Upper lobe of right lung (tissue), 1 donor: Measurements from ENCODE around the gene MYORG. TPM values are rescaled to one million over a fixed set of nuclear protein-coding genes. Genes with fewer than 3 reads are reported as not detected.

Experiments used
- ATAC-seq: fragments of 200-7000 bp; cut with Tn5 transposase; one replicate; pipeline ENCODE4 v1.9.1; 2020; ENCODE audit warnings: mild to moderate bottlenecking, moderate library complexity
- DNase-seq: peaks from one replicate; pipeline ENCODE4 v3.0.0-alpha.2; 2020
- H3K27ac ChIP-seq: fragments of 200-600 bp; one replicate; pipeline ENCODE4 v1.8.0; 2022
- H3K27me3 ChIP-seq: fragments of 200-600 bp; one replicate; pipeline ENCODE4 v1.8.0; 2022; ENCODE audit warnings: mild to moderate bottlenecking
- H3K36me3 ChIP-seq: fragments of 200-600 bp; one replicate; pipeline ENCODE4 v1.8.0; 2022
- H3K4me1 ChIP-seq: fragments of 200-600 bp; one replicate; pipeline ENCODE4 v1.8.0; 2022
- H3K4me3 ChIP-seq: fragments of 200-600 bp; one replicate; pipeline ENCODE4 v1.8.0; 2022; ENCODE audit warnings: mild to moderate bottlenecking
- H3K9me3 ChIP-seq: fragments of 200-600 bp; one replicate; pipeline ENCODE4 v1.8.0; 2022
- intact Hi-C: fragments of 100-400 bp; cut with DNase I; formaldehyde crosslinking; loops from one replicate; pipeline ENCODE4 v1.11.0; 2022
- total RNA-seq: library from RNA; stranded (reverse); fragmentation: NEBNext Ultra II Directional; extraction: Animal tissue kit (Norgen Biotek cat#: 25700); gene quantifications from one replicate; pipeline ENCODE4 v1.2.1, GENCODE V29; 2021
- TF ChIP-seq, protein P1 (sequence below): fragments of 200-600 bp; IDR thresholded peaks from one replicate; pipeline ENCODE4 v1.8.0; 2022; ENCODE audit warnings: antibody characterized with exemption
- donor health status: DM: no; HTN: yes; CAD: no; lungs with severe emphysema.

MYORG gene
- total RNA-seq, 1 donor from 2014 or later: 6.9 TPM

DNA sequence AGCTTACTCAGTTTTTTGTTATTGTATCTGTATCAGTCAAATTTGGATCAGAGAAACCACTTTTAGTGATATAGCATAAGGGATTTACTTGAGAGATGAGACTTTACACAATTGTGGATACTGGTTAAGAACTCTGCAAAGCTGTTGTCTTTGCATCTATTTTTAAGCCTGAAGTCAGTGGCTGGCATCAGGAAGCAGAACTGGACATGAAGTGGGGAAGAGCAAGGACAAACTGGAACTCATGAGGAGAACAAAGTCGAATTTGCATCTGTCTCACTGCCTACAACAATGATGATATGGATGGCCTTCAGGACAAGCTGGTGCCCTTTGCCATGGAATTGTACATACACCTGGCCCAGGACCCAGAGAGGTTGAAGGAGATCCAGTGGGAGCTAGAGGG is 15.8 kb upstream of the MYORG start:
- no peaks in the 10 kb centered on the region for H3K4me1 ChIP-seq
- DNase-seq (no peak), ATAC-seq (no peak)
- no peak overlapping the region for H3K4me3 ChIP-seq
- no peaks in the 10 kb centered on the region for H3K36me3 ChIP-seq
- H3K27me3 ChIP-seq: peaks cover 8% of the 10 kb centered on the region
- intact Hi-C loops: no loop called here
- no peaks in the 10 kb centered on the region for H3K9me3 ChIP-seq
- H3K27ac ChIP-seq: no peak overlapping the region
- TF ChIP-seq, protein P1, sequence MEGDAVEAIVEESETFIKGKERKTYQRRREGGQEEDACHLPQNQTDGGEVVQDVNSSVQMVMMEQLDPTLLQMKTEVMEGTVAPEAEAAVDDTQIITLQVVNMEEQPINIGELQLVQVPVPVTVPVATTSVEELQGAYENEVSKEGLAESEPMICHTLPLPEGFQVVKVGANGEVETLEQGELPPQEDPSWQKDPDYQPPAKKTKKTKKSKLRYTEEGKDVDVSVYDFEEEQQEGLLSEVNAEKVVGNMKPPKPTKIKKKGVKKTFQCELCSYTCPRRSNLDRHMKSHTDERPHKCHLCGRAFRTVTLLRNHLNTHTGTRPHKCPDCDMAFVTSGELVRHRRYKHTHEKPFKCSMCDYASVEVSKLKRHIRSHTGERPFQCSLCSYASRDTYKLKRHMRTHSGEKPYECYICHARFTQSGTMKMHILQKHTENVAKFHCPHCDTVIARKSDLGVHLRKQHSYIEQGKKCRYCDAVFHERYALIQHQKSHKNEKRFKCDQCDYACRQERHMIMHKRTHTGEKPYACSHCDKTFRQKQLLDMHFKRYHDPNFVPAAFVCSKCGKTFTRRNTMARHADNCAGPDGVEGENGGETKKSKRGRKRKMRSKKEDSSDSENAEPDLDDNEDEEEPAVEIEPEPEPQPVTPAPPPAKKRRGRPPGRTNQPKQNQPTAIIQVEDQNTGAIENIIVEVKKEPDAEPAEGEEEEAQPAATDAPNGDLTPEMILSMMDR: no peak

DNA sequence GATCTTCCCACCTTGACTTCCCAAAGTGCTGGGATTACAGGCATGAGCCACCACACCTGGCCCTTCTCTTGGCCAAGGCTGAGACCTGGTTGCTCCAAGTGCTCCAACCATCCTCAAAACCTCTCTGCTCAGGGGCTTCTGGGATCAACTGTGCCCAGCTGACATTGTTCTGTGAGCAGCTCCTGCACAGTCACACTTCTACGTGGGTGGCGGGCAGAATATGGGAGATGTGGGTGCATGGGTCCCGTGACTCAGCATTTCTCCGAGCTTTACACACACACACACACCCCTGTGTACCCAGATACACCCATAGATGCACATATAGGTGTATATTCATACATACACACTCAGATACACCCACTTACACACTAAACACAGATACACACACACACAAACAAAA is 10.5 kb upstream of the MYORG start:
- H3K36me3 ChIP-seq: no peaks in the 10 kb centered on the region
- intact Hi-C loops: no loop called here
- no peak for DNase-seq
- H3K4me3 ChIP-seq: no peak overlapping the region
- no peak for ATAC-seq
- H3K27ac ChIP-seq: no peak overlapping the region
- H3K4me1 ChIP-seq: no peaks in the 10 kb centered on the region
- TF ChIP-seq, protein P1: no peak
- no peaks in the 10 kb centered on the region for H3K9me3 ChIP-seq
- peaks cover 8% of the 10 kb centered on the region for H3K27me3 ChIP-seq

DNA sequence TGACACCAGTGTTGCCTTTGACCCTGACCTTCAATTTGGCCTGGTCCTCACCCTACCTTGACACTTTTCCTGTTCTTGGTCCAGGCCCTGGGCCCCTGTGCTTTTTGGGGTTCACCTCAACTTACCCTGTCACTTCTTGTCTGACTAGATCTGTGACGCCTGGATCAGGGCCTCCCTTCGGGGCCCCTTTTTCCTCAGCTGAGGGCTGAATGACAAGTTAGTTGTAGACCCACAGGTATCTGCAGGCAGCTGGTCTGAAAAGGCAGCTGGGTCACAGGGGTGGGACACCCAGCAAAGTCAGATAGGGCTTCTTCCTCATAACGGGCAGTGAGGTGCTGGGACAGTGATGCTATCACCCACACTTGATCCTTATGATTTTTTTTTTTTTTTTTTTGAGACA is 10.0 kb upstream of the MYORG start:
- H3K27me3 ChIP-seq: peaks cover 8% of the 10 kb centered on the region
- no peak overlapping the region for H3K4me3 ChIP-seq
- ATAC-seq (no peak), DNase-seq (no peak)
- no peaks in the 10 kb centered on the region for H3K4me1 ChIP-seq
- TF ChIP-seq, protein P1: no peak
- intact Hi-C loops: no loop called here
- H3K9me3 ChIP-seq: no peaks in the 10 kb centered on the region
- H3K36me3 ChIP-seq: no peaks in the 10 kb centered on the region
- H3K27ac ChIP-seq: no peak overlapping the region

DNA sequence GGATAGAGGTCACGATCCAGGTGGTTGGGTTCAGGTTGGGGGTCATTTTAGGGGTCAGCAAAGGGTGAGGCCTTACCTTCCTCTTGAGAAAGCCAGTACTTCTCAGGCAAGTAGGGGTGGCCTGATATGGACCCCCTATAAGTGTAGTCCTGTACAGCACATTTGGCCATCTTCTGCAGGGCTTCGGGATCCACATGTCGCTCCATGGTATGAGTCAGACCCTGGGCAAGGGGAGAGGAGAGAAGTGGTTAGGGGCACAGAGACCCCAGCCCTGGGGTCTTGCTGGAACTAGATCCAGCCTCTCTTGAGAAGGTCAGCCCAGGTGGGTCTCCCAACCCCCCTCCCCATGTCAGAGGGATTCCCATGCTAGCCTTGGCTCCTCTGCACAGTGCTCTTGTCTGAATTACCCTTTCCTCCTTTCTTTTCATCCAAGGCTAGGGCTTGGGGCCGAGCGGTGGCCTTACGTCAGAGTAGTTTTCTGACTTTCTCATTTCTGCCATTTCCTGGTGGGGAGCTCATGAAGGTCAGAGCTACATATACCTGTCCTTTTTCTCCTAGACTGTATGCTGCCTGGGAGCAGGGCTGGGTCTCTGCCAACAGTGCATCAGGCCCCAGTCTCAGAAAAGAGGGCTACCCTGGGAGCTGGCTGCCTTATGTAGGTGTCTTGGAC is 9.0 kb upstream of the MYORG start:
- peaks cover 3% of the 10 kb centered on the region for H3K27me3 ChIP-seq
- DNase-seq (no peak), ATAC-seq (no peak)
- no peak overlapping the region for H3K4me3 ChIP-seq
- H3K27ac ChIP-seq: no peak overlapping the region
- H3K9me3 ChIP-seq: no peaks in the 10 kb centered on the region
- H3K4me1 ChIP-seq: peaks cover 4% of the 10 kb centered on the region
- TF ChIP-seq, protein P1: no peak
- intact Hi-C loops: no loop called here
- H3K36me3 ChIP-seq: no peaks in the 10 kb centered on the region

DNA sequence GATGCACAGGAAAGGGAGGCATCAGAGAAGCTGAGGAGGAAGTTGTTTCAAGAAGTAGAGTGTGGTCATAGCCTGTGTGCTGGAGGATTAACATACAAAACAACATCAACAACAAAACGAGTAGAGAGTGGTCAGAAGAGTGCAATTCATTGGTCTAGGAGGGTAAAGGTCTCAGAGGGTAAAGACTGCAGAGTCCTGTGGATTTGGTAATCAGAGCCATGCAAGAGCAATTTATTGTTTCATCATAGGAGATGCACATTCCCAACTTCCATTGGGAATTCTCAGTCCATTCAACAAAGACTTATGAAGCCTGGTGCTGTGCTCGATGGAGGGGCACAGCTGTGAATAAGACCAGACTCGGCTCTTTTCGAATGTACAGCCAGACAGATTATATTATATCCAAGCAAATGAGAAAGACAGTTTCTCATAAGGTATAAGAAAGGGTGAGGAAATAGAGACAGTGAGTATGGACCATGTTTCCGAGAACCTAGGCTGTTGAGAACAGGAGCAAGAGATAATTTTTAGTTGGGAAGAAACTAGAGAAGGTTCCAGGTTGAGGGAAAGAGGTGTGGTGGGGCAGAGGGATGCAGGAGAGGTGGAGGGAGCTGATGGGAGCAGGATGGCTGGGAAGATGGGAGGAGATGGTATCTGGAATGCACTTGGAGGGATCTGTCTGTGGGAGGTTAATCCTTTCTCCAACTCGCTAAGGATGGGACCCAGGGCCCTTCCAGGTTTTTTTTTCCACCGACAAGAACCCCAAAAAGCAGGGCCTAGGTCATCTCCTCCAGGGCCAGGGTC is 7.9 kb upstream of the MYORG start:
- H3K4me3 ChIP-seq: no peak overlapping the region
- H3K36me3 ChIP-seq: no peaks in the 10 kb centered on the region
- no peaks in the 10 kb centered on the region for H3K27me3 ChIP-seq
- ATAC-seq (no peak), DNase-seq (no peak)
- peaks cover 13% of the 10 kb centered on the region for H3K4me1 ChIP-seq
- H3K9me3 ChIP-seq: no peaks in the 10 kb centered on the region
- TF ChIP-seq, protein P1: no peak
- intact Hi-C loops: no loop called here
- no peak overlapping the region for H3K27ac ChIP-seq
